ELR (cell line): Measurements from ENCODE around the gene SNX22.
"Not testable (repeated sequence)": the region's sequence is repeated elsewhere in the genome, so short reads cannot be mapped to it uniquely, and the experiment has no call there.

Experiments
- DNase-seq: peaks from one replicate; pipeline ENCODE4 v3.0.0-alpha.2; 2015; ENCODE audit warnings: low read depth

The SNX22 gene

GRCh38 chr15:64151727-64152506 is at the start of gene SNX22:
Gene SNX22, plus strand, starts transcription at chr15:64151731. Its CDS starts 45 bp downstream, at chr15:64151776.
- peak; percentile 11 for DNase-seq

- DNase-seq, result no peak
These were observed 49.0 kb upstream of the SNX22 start for GRCh38 chr15:64102497-64102896.

GRCh38 chr15:64105113-64105704 is 46.3 kb upstream of the SNX22 start:
- no peak for DNase-seq

- DNase-seq, result no peak
These were observed 44.2 kb upstream of the SNX22 start for GRCh38 chr15:64107337-64107736.

DNA sequence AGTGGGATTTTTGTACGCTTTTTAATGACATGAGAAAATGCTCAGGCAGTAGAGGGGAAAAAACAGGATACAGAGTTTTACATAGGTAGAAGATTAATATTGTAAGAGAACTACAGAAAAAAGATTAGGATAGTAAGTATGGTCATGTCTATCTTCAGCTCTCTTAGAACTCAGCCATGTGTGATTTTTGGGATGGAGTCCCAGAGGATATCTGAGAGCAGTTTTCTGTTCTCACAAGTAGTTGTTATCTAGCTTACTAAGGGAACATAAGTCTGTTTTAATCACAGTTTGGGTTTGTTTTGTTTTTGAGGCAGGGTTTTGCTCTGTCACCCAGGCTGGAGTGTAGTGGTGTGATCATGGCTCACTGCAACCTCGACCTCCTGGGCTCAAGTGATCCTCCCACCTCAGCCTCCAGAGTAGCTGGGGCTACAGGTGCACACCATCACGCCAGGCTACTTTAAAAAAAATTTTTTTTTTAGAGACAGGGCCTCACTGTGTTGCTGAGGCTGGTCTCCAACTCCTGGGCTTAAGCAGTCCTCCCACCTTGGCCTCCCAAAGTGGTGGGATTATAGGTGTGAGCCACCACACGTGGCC is 41.3 kb upstream of the SNX22 start:
- DNase-seq, result not testable (repeated sequence)

- DNase-seq, result no peak
These were observed 40.4 kb upstream of the SNX22 start for GRCh38 chr15:64110950-64111678.

GRCh38 chr15:64111679-64112050 is 39.9 kb upstream of the SNX22 start:
- no peak for DNase-seq

DNA sequence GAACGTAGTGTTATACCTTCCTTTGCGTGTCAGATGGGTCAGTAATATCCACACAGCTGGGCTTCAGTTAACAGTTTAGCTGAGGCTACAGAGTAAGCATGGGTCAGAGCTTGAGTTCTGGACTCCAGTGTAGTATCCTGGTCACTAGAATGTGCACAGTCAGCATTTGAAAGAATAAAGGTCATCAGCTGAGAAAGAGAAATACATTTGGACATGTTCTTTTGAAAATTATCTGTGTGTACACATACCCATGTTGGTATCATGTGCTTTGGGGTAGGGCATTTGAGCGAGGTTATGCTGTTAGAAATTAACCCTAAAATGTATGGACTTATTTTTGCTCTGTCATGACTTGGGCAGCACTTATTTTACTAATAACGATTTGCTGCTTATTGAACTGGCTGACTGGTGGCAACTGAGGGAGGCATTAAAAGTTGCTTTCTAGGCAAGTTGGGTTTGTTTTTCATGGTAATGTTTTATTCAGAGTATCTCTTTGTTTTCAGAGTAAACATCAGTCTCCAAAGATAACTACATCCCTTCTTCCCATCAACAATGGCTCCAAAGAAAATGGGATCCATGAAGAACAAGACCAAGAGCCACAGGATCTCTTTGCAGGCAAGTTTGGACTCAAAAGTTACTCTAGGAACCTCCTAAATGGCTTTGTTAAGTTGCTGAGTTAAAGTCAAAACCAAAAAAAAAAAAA is 39.3 kb upstream of the SNX22 start:
- no peak for DNase-seq

DNA sequence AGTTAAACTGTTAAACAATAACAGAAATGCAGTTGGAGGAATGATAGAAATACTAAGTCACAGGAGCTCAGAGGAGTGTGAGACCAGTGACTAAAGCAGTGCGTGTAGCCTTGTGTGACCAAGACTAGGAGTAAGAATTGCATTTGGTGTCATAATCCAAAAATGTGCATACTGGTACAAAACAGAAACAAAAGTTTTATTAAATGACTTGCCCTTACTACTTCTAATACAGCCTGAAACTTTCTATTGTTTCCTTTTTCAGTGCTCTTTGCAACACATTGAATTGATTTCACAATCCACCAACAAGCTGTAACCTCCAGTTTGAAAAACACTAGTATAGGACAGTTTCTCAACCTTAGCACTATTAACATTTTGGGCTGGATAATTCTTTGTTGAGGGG is 38.6 kb upstream of the SNX22 start:
- DNase-seq, result peak; percentile 8

DNA sequence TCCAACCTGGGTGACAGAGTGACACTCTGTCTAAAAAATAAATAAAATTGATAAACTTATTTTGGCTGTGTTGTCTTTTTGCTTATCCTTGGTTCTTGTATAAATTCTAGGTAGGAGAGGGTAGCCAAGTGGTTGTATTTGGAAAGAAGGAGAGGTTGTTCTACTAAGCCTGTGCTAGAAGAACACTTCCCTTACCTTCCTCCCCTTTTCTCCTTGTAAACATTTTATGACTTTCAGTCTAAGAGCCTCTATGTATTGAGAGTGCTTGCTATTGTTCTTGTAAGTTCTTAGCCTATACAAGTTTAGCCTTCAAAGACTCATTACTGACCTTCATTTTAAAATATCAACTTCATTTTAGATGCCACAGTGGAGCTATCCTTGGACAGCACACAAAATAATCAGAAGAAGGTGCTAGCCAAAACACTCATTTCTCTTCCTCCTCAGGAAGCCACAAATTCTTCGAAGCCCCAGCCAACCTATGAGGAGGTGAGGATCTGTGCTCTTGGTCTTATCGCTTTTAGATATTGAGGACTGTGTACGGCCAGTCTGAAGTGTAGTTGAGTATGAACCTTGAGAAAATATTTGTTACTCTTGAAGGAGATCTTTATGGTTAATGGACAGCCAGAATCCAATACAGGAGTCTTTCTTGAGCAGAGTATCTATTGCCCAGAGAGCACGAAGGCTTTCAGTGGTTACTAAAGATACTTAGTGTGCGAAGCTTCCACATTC is 33.6 kb upstream of the SNX22 start:
- DNase-seq, result no peak

DNA sequence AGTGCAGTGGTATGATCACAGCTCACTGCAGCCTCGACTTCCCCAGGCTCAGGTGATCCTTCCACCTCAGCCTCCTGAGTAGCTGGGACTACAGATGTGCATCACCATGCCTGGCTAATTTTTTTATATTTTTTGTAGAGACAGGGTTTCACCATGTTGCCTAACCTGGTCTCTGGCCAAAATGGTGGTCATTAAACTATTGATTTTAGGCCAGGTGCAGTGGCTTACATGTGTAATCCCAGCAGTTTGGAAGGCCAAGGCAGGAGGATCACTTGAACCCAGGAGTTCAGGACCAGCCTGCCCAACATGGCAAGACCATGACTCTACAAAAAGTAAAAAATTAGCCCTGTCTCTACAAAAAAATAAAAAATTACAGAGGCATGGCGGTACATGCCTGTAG is 31.2 kb upstream of the SNX22 start:
- not testable (repeated sequence) for DNase-seq

DNA sequence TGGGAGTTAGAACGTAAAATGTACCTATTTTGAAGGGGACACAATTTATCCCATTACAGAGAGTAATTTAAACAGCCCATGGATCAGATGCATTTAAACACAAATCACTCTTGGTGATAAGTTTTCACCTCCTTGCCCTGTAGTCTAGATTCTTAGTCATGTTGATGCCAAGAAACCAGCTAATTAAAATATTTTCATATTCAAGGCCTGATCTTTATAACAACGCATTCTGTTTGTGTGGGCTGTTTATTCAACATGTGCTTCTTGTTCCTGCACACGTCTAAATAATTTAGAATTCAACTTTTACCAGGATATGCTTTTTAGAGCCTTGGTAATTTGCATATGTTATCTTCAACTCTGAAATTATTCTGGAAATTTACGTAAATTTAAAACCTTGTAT is 29.9 kb upstream of the SNX22 start:
- no peak for DNase-seq

- DNase-seq, result no peak
These were observed 29.1 kb upstream of the SNX22 start for GRCh38 chr15:64122444-64122843.

GRCh38 chr15:64122936-64123351 is 28.6 kb upstream of the SNX22 start:
- no peak for DNase-seq

- no peak for DNase-seq
These were observed 25.6 kb upstream of the SNX22 start for GRCh38 chr15:64125978-64126377.

DNA sequence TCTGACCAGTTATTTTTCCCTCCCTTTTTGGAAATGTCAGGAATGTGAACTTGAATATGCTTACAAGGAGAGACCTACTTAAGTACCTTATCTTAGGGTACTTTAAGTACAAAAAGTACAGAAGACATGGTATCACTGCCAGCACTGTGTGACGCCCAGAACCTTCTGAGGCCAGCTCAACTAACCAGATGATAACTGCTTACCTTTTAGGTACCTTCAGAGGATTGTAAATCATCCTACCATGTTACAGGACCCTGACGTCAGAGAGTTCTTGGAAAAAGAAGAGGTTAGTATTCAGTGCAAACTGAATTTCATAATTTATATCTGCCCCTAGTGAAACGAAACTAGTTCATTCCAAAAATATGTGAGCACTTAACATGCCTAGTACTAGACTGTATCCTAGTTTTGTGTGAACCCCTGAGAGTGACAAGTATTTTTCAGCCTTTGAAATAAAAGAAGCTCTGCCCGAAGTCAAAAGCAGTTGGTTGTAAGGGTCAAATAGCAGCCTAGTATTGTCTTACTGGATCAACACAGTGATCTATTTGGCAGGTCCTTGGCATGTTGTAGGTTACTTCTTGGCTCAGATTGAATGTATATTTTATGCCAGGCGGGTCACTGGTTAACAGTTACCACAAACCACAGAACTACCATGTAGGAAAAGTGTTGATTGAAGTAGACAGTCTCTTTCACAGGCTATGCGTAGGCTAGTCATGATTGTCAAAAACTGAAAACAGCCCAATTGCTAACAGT is 23.8 kb upstream of the SNX22 start:
- DNase-seq, result no peak

- no peak for DNase-seq
These were observed 21.4 kb upstream of the SNX22 start for GRCh38 chr15:64130159-64130558.

DNA sequence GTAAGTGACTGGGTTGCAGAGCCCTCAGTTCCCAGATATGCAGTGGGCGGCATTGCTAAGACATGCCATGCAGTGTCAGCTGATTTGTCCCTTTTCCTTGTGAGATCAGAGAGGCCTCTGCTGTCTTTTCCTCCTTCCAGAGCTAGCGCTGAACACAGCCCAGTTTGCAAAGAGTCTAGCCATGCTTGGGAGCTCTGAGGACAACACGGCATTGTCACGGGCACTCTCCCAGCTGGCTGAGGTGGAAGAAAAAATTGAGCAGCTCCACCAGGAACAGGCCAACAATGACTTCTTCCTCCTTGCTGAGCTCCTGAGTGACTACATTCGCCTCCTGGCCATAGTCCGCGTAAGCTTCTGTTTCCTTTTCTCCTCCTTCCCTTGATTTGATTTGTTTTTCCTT is 20.0 kb upstream of the SNX22 start:
- no peak for DNase-seq

- DNase-seq, result no peak
These were observed 19.3 kb upstream of the SNX22 start for GRCh38 chr15:64132217-64132616.

DNA sequence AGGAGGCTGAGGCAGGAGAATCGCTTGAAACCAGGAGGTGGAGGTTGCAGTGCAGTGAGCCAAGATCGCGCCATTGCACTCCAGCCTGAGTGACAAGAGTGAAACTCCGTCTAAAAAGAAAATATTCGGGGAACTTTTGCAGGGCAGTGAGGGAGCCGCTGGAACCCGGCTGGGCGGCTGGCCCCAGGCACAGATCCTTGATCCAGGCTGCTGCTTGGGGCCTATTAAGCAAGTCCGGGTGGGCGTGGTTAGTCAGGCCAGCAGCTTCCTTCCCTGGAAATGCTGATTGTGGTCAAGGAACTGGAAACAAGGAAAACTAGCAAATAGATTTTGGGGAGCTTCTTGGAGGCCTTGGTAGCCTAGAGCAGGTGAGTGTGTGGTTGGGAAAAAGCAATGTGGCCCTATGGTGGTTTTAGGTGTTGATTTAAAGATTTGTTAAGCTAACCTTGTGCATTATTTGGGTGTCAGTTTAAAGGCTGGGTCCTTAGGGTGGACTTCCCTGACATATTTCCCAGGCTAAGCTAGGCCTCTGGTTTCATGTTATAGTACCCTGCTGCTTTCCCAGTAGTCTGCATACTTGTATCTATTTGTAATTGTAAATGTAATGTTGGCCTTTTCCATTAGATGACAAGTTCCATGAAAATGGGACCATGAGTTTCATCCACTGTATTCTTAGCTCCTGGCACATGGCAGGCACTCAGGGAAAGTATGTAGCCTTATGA is 17.7 kb upstream of the SNX22 start:
- DNase-seq, result no peak
